KMS-11 (cell line): Measurements from ENCODE around the gene KRT74.

Source experiments
- H2AFZ ChIP-seq: fragments of 200-600 bp; sonication (generic); 2 replicates; pipeline ENCODE4 v1.6.1; 2016; ENCODE audit warnings: antibody characterized with exemption, mixed run types, low read depth
- H3K27ac ChIP-seq: fragments of 200-600 bp; sonication (generic); 2 replicates; pipeline ENCODE4 v1.6.1; 2016; ENCODE audit warnings: mild to moderate bottlenecking, mixed run types
- H3K27me3 ChIP-seq: fragments of 200-600 bp; sonication (generic); 2 replicates; pipeline ENCODE4 v1.6.1; 2017; ENCODE audit warnings: mild to moderate bottlenecking, low read depth, mixed run types, moderate library complexity; ENCODE audit not compliant: insufficient read depth
- H3K36me3 ChIP-seq: fragments of 200-600 bp; sonication (generic); 2 replicates; pipeline ENCODE4 v1.6.1; 2017; ENCODE audit warnings: mild to moderate bottlenecking, mixed run types; ENCODE audit not compliant: insufficient read depth
- H3K4me1 ChIP-seq: fragments of 200-600 bp; sonication (generic); 2 replicates; pipeline ENCODE4 v1.6.1; 2016; ENCODE audit warnings: mild to moderate bottlenecking, low read depth, mixed run types; ENCODE audit not compliant: poor library complexity, severe bottlenecking
- H3K4me2 ChIP-seq: fragments of 200-600 bp; sonication (generic); 2 replicates; pipeline ENCODE4 v1.7.0; 2016; ENCODE audit warnings: mild to moderate bottlenecking, mixed run types
- H3K4me3 ChIP-seq: fragments of 200-600 bp; sonication (generic); IDR thresholded peaks from 2 replicates; pipeline ENCODE4 v1.6.1; 2017; ENCODE audit warnings: low read depth, low read length, mixed read lengths; ENCODE audit not compliant: insufficient read depth
- H3K79me2 ChIP-seq: fragments of 200-600 bp; sonication (generic); 2 replicates; pipeline ENCODE4 v1.6.1; 2016; ENCODE audit warnings: low read depth, mixed run types; ENCODE audit not compliant: insufficient read depth
- H3K9ac ChIP-seq: fragments of 200-600 bp; sonication (generic); 2 replicates; pipeline ENCODE4 v1.6.1; 2016; ENCODE audit warnings: mild to moderate bottlenecking, mixed run types
- H4K20me1 ChIP-seq: fragments of 200-600 bp; sonication (generic); 2 replicates; pipeline ENCODE4 v1.6.1; 2016; ENCODE audit warnings: mild to moderate bottlenecking, mixed run types; ENCODE audit not compliant: insufficient read depth
- CTCF ChIP-seq: fragments of 200-600 bp; sonication (generic); conservative IDR thresholded peaks from 2 replicates; pipeline ENCODE4 v1.6.1; 2017; ENCODE audit warnings: low read depth, mild to moderate bottlenecking, antibody characterized with exemption, low read length, moderate library complexity, mixed read lengths

The KRT74 gene

GRCh38 chr12:52608826-52609630, 35.4 kb upstream of the KRT74 start:
- H4K20me1 ChIP-seq, result no peaks in the 10 kb centered on the region
- no peak overlapping the region for H3K4me3 ChIP-seq
- H3K9ac ChIP-seq, result no peak overlapping the region
- peaks cover 39% of the 10 kb centered on the region for H3K27me3 ChIP-seq
- no peak for TF ChIP-seq CTCF
- no peak overlapping the region for H3K4me2 ChIP-seq
- H3K27ac ChIP-seq, result no peak overlapping the region
- no peak overlapping the region for H2AFZ ChIP-seq
- H3K36me3 ChIP-seq, result no peaks in the 10 kb centered on the region
- no peaks in the 10 kb centered on the region for H3K79me2 ChIP-seq
- no peaks in the 10 kb centered on the region for H3K4me1 ChIP-seq

GRCh38 chr12:52608161-52608560, 34.5 kb upstream of the KRT74 start:
- peaks cover 30% of the 10 kb centered on the region; the same call in 1 of the 2 replicates for H3K27me3 ChIP-seq
- H3K4me3 ChIP-seq, result no peak overlapping the region
- no peaks in the 10 kb centered on the region for H4K20me1 ChIP-seq
- no peaks in the 10 kb centered on the region for H3K79me2 ChIP-seq
- H3K4me1 ChIP-seq, result no peaks in the 10 kb centered on the region
- H3K27ac ChIP-seq, result no peak overlapping the region
- no peak overlapping the region for H3K9ac ChIP-seq
- no peaks in the 10 kb centered on the region for H3K36me3 ChIP-seq
- H2AFZ ChIP-seq, result no peak overlapping the region
- H3K4me2 ChIP-seq, result no peak overlapping the region
- no peak for TF ChIP-seq CTCF

GRCh38 chr12:52607314-52607713, 33.7 kb upstream of the KRT74 start:
- no peaks in the 10 kb centered on the region for H3K36me3 ChIP-seq
- no peak overlapping the region for H3K9ac ChIP-seq
- no peaks in the 10 kb centered on the region for H3K79me2 ChIP-seq
- no peak overlapping the region for H3K4me3 ChIP-seq
- H3K4me1 ChIP-seq, result no peaks in the 10 kb centered on the region
- H3K27ac ChIP-seq, result no peak overlapping the region
- no peak overlapping the region for H3K4me2 ChIP-seq
- no peaks in the 10 kb centered on the region for H4K20me1 ChIP-seq
- H3K27me3 ChIP-seq, result peaks cover 22% of the 10 kb centered on the region; the same call in 1 of the 2 replicates
- TF ChIP-seq CTCF, result no peak
- no peak overlapping the region for H2AFZ ChIP-seq

GRCh38 chr12:52606581-52607218, 33.1 kb upstream of the KRT74 start:
- peaks cover 18% of the 10 kb centered on the region; the same call in 1 of the 2 replicates for H3K27me3 ChIP-seq

More at GRCh38 chr12:52606581-52607218, 33.1 kb upstream of the KRT74 start:
- H3K36me3 ChIP-seq, result no peaks in the 10 kb centered on the region
- H3K4me1 ChIP-seq, result no peaks in the 10 kb centered on the region
- no peak overlapping the region for H3K4me2 ChIP-seq
- no peak overlapping the region for H3K4me3 ChIP-seq
- TF ChIP-seq CTCF, result no peak
- no peaks in the 10 kb centered on the region for H3K79me2 ChIP-seq
- H3K9ac ChIP-seq, result no peak overlapping the region
- no peak overlapping the region for H3K27ac ChIP-seq
- H2AFZ ChIP-seq, result no peak overlapping the region
- H4K20me1 ChIP-seq, result no peaks in the 10 kb centered on the region
